Fibroblast of skin of right quadriceps (primary cell): Measurements from ENCODE around the gene PLEKHA6.

Experiments used
- DNase-seq: peaks from one replicate; pipeline ENCODE4 v3.0.0-alpha.2; 2013

PLEKHA6 gene

DNA sequence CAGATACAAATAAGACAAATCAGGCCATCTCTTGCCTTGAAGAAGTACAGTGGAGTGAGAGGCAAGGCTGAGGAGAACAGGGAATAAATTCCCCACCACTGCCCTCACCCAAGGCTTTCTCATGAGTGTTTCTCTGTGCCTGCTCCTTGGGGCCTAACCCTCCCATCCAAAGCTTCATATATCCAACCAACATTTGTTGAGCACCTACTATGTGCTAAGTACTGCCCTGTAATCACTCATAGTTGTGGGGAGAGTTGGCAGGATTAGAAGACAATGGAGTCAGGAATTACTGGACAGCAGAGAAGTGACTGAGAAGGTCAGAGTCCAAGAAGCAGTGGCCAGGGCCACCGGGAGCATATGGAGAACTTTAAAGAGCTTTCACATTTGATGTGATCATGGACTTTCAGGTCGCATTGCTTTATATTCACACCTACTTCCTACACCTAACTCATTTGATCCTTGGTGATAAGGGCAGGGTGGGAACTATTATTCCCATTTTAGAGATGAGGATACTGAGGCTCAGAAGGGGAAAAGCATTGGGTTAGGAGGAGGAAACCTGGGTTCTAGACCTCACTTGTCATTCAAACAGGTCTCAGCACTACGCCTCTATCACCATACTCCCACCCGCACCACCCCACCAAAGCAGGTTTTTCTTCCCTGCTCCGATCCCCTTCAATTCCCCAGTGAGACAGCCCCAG is 6.4 kb downstream of the PLEKHA6 start:
- no peak for DNase-seq

DNA sequence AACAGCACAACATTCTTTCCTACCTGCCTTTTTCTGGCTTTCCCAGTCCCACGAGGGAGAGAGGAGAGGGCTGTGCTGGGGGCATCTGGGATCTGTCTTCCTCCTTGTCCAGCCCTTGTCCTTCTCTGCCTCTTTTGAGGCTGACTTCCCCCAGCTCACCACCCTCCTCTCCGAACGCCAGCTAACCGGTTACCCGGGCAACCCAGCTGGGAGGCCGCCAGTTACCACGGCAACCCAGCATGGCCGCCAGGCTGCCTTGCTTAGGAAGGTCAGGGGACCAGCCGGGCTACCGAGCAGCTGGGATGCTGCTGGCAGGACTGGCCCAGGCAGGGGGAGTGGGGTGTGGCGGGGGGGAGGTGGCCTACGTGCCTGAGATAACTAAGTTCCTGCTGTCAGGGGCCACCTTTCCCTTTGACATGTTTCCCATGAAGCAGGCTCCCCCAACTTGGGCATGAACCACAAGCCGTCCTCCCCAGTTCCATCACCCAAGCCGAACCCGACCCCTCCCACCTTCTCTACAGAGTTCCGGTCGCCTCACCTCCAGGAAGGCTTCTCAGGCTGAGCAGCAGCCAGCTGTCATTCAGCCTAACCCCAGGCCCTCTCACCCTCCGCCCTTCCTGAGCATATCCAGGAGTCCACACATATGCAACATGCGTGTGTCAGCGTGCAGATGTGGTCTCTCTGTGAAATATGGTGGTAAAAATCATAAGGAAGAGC is 8.7 kb downstream of the PLEKHA6 start:
- peak; percentile 74 for DNase-seq

DNA sequence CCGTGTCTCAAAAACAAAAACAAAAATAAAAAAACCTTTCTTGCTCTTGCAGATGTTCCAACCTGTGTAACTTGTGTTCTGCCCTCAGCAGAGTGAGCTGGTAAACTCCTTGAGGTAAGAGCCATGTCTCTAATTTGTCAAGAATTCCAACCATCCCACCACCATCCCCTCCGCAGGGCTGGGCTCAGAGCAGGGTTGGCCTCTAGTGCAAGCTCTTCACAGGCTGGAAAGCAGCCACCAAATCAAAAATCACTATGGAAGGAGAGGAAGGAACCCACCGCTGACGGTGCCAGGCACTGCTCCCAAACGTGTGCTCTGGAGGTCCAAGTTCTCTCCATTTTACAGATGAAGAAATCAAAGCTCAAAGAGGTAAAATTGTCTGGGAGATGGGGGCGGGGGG is 9.4 kb downstream of the PLEKHA6 start:
- no peak for DNase-seq

DNA sequence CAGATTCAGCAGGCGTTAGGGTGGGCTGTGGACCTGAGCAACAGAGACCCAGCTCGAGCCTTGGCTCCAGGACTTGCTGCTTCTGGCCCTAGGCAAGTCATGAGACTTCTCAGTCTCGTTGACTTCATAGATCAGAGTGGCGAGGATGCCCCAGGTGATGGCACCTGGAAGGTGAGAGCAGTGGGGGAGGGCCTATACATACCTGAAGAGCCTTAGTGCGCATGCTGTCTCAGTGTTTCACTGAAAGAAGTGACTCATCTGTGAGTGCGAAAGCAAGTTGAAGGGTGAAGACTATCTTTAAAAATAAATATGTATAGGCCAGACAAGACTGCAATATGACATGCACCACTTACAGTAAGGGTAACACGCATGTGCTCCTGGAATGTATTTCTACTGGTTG is 10.1 kb downstream of the PLEKHA6 start:
- DNase-seq, result no peak

DNA sequence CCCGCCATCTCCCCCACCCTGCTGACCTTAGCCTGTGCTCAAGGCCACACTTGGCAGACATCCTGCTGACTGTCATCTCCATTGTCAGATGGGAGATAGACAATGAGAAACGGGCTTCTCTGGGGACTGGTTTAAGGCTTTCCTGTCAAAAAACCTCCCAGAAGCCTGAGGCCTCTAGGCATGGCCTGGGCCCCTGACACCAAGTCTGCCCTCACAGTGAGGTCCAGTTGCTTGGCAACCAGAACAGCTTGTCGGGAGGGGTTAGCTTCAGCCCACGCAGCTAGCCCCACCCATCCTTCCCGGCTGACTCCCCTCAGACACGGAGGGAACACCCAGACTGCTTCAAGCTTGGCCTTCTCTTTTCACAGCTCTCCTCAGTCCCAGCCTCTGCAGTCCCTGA is 11.0 kb downstream of the PLEKHA6 start:
- DNase-seq, result peak; percentile 33

DNA sequence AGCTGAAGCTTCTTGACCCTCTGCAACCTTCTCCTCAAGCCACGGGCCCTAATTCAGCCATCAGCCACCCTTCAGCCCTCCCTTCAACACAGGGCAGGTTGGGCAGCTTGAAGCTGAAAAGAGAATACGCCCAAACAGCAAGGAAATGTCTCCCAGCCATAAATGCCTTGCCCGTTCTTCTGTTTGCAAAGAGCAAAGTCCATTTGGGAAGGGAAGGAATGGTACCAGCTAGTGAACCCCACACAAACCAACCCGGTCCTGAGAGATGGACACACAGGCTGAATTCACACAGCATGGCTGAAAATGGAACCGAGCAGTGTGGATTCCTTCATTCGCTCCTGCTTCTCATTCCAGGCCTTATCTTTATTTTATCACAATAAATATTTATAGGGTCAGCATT is 11.5 kb downstream of the PLEKHA6 start:
- no peak for DNase-seq

DNA sequence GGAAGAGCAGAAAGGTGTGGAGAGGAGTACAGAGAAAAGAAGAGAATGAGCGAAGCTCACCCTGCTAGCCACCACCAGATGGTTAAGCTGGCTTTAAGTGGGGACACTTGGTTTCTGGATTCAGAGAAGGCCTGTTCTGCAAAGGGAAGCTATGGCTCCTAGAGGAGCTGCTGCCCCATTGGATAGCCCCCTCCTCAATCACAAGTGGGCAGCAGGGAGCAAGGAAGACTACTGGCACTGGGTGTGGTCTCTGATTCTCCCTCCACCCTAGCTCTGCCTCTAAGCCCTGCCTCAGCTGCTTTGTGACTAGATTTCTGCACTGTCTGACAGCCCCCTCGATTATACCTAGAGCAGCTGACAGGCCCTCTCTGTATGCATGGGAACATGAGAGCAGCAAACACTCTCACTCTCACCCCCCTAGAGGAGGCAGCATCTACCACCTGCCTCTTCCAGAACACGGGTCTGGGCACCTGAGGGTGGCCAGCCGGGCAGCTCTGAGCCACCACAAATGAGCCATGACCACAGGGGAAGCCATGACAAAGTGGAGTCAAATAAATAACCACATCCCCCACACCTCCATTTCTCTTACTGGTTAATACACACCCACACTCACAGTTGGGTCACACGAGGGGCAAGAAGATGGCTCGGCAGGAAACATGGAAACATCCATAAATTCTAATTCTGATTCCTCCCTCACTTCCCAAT is 13.6 kb downstream of the PLEKHA6 start:
- no peak for DNase-seq

DNA sequence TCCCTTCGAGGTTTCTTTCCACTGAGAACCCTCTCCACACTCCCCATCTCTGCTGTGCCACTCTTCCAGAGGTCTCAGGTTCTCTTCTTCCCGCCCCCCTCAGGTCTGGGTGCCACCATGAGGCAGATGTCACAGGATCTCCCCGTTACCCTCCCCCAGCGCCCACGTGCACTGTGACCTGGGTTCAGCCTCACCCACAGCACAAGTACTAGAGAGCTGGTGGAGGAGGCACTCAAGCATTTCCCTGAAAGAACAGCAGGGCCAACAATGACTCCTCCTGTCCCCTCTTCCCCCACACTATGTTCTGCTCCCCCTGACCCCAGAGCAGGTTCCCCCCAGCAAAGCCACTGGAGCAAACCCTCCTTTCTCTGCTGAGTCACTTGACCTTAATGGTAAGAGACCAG is 14.3 kb downstream of the PLEKHA6 start:
- no peak for DNase-seq

DNA sequence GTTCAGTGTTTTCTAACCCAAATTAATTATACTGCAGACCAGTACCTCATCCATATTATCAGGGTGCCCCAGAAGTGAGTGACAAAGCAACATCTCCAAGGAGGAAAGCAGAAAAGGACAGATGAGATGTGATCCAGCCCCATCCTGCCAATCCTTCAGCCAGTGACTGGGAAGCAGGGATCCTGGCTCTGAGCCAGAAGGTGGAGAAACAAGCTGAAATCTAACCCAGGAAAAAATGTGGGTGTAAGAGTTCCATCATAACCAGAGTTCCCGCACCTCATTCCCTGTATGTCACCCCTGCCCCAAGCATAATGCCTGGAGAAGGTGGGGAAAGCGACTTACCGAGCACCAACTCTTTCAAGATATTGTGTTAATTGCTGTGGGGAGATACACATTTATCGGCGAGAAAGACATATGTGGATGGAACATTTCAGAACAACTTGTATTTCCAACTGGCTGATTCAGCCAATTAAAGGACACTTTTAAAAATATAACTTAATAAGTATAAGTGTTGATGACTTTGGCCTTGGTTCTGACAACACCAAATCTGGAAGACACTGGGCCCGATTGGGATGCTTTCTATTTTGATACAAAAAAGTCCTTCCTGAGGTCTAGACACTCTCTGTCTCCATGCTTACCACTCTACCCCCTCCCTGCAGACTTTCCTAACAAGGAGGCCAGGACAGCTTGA is 14.9 kb downstream of the PLEKHA6 start:
- peak; percentile 31 for DNase-seq

DNA sequence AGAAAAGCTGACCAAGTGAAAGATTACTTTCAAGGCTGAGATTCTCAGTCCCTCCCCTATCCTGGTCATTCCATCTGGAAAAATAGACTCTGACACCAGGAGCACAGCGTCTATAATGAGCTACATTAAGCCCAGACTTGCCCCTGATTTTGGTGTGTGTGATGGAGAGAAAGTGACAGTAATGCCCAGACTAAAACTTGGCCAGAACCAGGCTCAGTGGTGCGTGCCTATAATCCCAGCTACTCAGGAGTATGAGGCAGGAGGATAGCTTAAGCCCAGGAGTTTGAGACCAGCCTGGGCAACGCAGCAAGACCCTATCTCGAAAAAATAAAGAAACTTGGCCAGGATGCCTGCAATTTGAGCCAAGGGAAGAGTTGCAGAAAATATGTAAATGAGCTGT is 15.9 kb downstream of the PLEKHA6 start:
- DNase-seq, result no peak

DNA sequence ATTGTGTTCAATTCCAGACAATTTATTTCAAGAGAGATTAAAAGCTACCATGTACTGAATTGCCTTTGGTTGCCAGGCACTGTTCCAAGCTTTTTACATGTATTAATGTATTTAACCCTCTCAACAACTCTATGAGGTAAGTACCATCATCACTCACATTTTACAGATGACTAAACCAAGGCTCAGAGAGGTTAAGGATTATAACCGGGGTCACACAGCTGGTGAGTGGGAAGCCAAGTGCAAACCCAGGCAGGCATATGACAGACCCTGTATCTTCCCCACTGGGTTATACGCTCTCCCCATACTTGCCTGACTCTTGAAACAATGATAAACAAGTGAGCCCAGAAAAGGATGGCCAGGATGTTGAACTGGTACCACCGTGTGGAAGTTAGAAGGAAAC is 16.5 kb downstream of the PLEKHA6 start:
- no peak for DNase-seq

DNA sequence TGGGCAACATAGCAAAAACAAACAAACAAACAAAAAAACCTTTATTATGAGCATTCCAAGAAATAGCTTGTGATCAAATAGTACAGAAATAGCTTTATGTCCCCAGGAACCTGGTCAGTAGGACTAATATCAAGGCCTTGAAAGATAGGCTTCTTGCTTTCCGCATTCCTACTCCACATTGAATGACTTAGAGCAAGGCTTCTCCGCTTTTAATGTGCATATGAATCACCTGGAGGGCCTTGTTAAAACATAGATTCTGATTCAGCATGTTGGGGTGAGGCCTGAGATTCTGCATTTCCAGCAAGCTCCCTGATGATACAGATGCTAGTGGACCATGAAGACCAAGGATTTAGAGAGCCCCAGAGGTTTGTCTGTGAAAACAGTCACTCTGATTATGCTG is 17.4 kb downstream of the PLEKHA6 start:
- no peak for DNase-seq

DNA sequence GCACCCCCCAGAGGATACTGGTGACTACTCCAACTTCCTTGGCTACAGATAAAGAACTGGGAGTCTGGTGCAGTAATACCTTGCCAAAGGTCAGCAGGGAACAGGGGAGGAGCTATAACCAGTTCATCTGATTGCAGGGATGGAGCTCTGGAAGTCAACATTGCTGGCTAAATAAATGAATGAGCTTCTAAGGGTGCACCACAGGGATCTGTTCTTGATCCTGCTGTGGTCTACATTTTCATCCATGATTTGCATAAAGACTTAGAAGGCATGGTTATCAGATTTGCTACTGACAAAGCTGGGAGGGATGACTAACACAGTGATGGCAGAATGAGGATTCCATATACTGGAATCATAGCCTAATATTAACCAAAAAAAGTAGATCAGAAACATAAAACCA is 18.3 kb downstream of the PLEKHA6 start:
- peak; percentile 84 for DNase-seq

DNA sequence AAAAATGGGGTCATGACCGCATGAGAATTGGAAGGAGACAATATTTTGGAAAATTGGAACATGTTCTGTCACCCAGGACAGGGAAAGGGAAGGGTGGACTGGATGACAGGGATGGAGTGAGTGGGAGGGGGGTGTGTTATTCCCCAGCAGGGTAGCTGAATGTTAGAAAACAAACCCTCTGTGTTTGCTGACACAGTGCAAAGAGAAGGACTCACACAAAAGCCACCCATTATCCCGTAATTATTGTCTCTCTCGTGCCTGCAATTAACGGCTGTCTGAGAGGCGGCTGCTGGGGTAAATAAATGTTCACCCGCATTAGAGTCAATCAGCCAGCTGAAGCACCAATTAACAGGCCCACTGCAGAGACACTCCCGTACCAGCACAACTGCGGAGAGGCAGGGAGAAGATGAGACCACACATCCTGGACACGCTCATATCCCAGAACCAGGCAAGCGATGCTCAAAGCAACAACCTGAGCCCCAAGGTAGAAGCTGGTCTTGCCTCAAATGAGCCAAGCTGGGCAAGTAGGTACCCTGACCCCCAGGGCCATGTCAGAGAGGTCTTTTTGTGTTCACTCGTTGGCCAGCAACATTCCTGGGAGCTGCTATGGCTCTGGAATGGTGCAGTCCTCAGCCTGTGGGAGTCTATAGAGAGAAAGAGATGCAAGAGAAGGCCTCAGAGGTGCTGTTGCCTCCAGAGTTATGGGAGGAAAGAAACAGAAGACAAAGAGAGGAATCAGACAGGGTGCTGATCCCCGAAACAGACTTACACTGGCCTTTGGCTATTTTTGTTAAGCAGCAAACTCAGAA is 19.4 kb downstream of the PLEKHA6 start:
- no peak for DNase-seq

DNA sequence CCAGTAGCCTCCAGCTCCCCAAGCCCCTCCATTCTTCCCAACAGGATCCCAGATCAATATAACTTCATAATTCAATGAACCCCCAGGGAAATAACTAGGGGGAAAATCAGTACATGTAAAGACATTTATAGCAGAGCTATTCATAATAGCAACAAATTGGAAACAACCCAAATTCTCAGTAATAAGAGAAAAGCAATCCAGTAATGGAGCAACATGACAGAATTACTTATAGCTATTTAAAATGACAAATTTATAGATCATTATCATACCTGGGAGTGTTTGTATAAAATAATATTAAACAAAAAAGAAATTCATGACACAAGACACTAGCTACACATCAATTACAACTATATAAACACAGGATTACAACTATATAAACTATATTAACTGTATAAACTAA is 20.2 kb downstream of the PLEKHA6 start:
- DNase-seq, result no peak

DNA sequence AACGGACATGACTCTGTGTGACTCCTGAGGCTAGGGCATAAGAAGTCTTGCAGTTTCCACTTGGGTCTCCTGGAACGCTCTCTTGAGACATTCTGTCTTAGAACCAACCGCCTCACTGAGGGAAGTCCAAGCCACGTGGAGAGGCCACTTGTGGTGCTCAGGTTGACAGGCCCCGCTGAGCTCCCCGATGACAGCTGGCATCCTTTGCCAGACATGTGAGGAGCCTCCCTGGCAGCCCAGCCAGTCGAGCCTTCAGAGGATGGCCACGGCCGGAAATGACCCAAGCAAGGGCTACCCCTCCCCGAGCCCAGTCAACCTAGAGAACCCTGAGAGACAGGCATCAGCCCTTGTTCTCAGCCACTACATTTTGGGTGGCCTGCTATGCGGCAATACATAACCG is 20.7 kb downstream of the PLEKHA6 start:
- no peak for DNase-seq

DNA sequence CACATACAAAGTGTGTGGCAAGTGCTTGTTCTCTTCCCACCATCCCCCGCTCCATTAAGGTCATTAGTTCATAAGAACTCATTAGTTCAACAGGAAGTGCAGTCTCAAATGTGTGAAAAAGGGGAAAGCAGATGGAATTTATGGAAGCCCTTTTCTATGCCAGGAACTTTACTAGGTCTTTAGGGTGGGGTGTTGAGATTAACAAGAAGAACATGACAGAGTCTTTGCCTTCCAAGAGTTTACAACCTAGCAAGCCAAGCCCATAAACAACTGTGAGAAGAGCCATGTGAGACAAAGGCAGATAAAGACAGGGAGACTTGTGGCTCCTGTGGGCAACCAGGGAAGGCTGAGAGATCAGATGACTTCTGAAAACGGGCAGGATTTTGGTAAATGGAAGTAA is 21.4 kb downstream of the PLEKHA6 start:
- DNase-seq, result no peak

DNA sequence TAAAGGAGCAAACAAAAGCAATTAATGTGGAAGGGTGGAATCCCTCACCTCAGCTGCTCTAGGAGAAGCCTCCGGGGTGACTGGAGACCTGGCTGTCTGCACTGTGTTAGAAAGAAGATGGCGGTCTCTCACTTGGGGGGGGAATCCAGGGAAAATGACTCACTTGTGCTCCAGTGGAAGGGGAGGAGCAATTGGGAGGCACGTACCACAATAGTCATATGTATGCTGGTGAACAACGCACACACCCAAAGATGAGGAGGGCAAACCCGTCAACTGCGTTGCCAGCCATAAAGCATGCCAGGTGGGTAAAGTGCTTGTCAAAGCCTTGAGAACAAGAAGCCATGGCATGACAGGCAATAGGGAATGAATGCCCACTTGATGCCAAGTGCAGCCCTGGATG is 22.1 kb downstream of the PLEKHA6 start:
- DNase-seq, result no peak

DNA sequence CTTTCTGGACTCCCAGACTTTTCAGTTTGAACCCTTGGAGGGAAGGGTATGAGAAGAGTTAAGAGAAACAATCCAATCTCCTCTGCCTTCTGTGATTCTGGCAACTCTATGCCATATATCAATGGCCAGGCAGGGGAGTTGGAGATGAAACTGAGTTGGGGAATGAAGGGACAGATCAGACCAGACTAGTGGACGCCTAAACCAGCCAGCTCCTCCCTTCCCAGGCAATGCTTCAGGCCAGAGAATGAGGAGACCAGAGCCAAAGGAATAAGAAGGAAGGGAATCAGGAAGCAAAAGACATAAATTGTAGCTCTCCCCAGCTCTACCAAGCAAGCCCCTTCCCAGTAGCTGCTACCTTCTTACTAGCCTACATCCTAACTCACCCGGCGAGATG is 22.7 kb downstream of the PLEKHA6 start:
- DNase-seq, result no peak

DNA sequence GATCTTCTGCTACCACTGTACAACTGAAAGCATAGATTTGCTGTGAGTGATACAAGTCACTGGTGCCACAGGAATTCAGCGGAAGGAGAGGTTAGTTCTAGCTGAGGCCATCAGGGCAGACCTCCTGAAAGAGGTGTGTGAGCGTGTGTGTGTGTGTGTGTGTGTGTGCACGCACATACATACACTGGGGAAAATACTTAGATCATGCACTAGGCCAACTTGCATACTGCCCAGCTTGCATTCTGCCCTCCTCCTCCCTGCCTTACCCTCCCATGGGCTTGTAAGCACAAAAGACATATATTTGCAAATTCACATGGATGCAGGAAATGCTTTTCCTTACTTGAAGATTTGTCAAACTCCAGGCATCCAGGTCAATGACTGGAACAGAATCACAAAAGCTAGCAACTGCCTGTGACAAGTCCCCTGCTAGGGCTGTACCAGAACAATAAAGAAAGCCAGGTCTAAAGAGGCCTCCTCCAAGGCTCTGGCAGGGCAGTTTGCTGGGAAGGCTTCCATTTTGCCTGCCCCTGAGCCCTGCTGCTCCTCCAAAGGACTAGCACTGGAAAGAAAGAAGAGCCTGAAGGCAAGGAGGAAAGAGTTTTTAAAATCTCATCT is 23.2 kb downstream of the PLEKHA6 start:
- DNase-seq, result peak; percentile 22

DNA sequence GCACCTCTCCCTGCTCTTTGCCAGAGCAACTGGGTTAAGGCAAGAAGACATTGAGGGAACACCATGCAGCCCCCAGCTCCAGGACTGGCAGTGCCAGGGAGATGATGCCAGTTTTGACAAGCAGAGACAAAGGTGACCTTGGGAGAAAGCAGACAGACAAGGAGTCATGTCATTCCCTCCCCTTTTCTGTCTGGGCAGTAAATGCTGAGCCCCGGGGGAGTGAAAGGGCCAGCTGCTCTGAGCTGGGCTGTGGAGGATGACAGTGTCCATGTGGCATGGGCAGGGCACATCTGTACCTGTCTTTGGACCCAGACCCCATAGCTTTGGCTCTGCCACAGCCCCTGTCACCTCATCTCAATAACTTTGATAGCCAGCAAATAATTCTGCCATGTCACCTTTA is 24.2 kb downstream of the PLEKHA6 start:
- DNase-seq, result no peak

DNA sequence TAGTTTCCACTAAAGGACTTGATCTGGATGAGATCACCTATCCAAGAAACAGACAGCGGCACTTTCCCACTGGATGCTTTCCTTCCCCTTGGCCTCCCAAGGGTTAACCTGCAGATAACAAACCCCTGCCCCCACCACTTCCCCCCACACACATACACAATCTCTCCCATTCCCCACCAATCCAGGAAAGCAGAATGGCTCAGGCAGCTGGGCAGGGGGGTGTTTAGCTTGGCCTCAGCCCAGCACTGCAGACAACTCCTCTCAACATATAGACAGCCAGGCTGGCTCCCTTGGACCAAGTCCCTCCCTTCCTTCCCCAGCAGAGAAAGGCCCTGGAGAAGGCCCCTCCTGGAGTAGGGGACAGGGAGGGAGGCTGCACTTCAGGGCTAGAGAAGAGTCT is 24.6 kb downstream of the PLEKHA6 start:
- DNase-seq, result peak; percentile 19
